Measurements from ENCODE around the gene CMSS1.

CMSS1 gene

GRCh38 chr3:100173961-100174360 lies 356.3 kb downstream of the CMSS1 start:
- DNase-seq (ENCODE audit: low read depth in 2 of 2): no peak

GRCh38 chr3:100175637-100176280 lies 358.1 kb downstream of the CMSS1 start:
- no peak for DNase-seq (ENCODE audit: low read depth in 2 of 2)

GRCh38 chr3:100179692-100180349 lies 362.2 kb downstream of the CMSS1 start:
- DNase-seq (ENCODE audit: low read depth in 2 of 2): no peak

- DNase-seq (ENCODE audit: low read depth in 2 of 2): no peak
Measured at GRCh38 chr3:100183608-100184125, 366.0 kb downstream of the CMSS1 start.

GRCh38 chr3:100184948-100185570 lies 367.4 kb downstream of the CMSS1 start:
- no peak for DNase-seq (ENCODE audit: low read depth in 2 of 2)

GRCh38 chr3:100185847-100186246 lies 368.2 kb downstream of the CMSS1 start:
- no peak for DNase-seq (ENCODE audit: low read depth in 2 of 2)

GRCh38 chr3:100189444-100189964 lies 371.8 kb downstream of the CMSS1 start:
- no peak for DNase-seq (ENCODE audit: low read depth in 2 of 2)

- DNase-seq (ENCODE audit: low read depth in 2 of 2): no peak
Measured at GRCh38 chr3:100195375-100195774, 377.7 kb downstream of the CMSS1 start.

- no peak for DNase-seq (ENCODE audit: low read depth in 2 of 2)
Measured at GRCh38 chr3:100197876-100198275, 380.2 kb downstream of the CMSS1 start.

GRCh38 chr3:100198579-100199269 lies 381.1 kb downstream of the CMSS1 start:
- no peak for DNase-seq (ENCODE audit: low read depth in 2 of 2)

GRCh38 chr3:100205171-100205570 lies 387.5 kb downstream of the CMSS1 start:
- no peak for DNase-seq (ENCODE audit: low read depth in 2 of 2)

GRCh38 chr3:100206687-100207086 lies 389.0 kb downstream of the CMSS1 start:
- no peak for DNase-seq (ENCODE audit: low read depth in 2 of 2)

GRCh38 chr3:100207886-100208285 lies 390.2 kb downstream of the CMSS1 start:
- DNase-seq (ENCODE audit: low read depth in 2 of 2): no peak

- no peak for DNase-seq (ENCODE audit: low read depth in 2 of 2)
Measured at GRCh38 chr3:100209169-100209568, 391.5 kb downstream of the CMSS1 start.

- no peak for DNase-seq (ENCODE audit: low read depth in 2 of 2)
Measured at GRCh38 chr3:100209948-100210771, 392.5 kb downstream of the CMSS1 start.

- DNase-seq (ENCODE audit: low read depth in 2 of 2): no peak
Measured at GRCh38 chr3:100210772-100211135, 393.1 kb downstream of the CMSS1 start.

- no peak for DNase-seq (ENCODE audit: low read depth in 2 of 2)
Measured at GRCh38 chr3:100213891-100214573, 396.4 kb downstream of the CMSS1 start.

GRCh38 chr3:100214574-100214964 lies 396.9 kb downstream of the CMSS1 start:
- DNase-seq (ENCODE audit: low read depth in 2 of 2): no peak

- no peak for DNase-seq (ENCODE audit: low read depth in 2 of 2)
Measured at GRCh38 chr3:100216713-100217112, 399.1 kb downstream of the CMSS1 start.

GRCh38 chr3:100221159-100221558 lies 403.5 kb downstream of the CMSS1 start:
- no peak for DNase-seq (ENCODE audit: low read depth in 2 of 2)

- DNase-seq (ENCODE audit: low read depth in 2 of 2): no peak
Measured at GRCh38 chr3:100225193-100225592, 407.5 kb downstream of the CMSS1 start.

Data from stimulated activated CD8-positive, alpha-beta memory T cell treated with anti-CD3 and anti-CD28 coated beads, Interleukin-2, amount 100 ng/mL, for 48 hours (primary cell).